ENCODE data around the gene ZMPSTE24.
"Not testable (repeated sequence)": the region's sequence is repeated elsewhere in the genome, so short reads cannot be mapped to it uniquely, and the experiment has no call there.

ZMPSTE24 gene

GRCh38 chr1:40257688-40258444, at the start of gene ZMPSTE24:
Gene ZMPSTE24 (plus strand): TSS chr1:40258236. CDS start chr1:40258272, 36 bp downstream.
- peak; percentile 78 to 94 (median 89) for DNase-seq (ENCODE audit: low read depth in 4 of 4, low spot score in 1 of 4)

DNA sequence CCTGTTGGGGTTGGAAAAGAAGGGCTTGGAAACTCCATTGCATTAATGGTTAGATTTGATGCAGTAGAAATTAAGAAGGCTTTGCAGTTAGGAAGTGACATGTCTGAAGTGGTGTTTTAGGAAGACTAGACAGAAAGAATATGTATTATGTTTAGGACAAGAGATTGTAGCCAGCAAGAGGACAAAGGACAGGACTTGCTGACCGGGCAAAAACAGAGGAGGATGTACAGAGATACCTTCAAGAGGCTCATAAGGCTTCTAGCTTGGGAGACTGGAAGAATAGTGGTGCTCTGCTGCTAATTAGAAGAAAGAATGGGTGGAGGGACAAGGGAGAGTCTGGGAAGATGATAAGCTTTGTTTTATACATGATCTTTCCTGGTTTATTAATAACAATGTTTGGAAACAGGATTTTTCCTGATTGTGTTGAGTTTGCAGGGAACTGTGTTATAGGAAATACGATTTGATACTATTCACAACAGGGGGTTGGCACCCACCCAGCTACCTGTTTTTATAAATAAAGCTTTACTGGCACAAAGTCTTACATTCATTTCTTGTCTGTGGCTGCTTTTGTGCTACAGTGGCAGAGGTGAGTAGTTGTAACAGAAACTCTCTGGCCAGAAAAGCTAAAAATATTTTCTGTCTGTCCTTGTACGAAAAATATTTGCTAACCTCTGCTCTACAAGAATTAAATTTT, 47.4 kb upstream of the ZMPSTE24 start:
- no peak for DNase-seq (ENCODE audit: low read depth in 4 of 4, low spot score in 1 of 4)

GRCh38 chr1:40218333-40218732, 39.7 kb upstream of the ZMPSTE24 start:
- no peak for DNase-seq (ENCODE audit: low read depth in 4 of 4, low spot score in 1 of 4)

GRCh38 chr1:40221471-40221905, 36.5 kb upstream of the ZMPSTE24 start:
- DNase-seq (ENCODE audit: low read depth in 4 of 4, low spot score in 1 of 4) = not testable (repeated sequence)

DNA sequence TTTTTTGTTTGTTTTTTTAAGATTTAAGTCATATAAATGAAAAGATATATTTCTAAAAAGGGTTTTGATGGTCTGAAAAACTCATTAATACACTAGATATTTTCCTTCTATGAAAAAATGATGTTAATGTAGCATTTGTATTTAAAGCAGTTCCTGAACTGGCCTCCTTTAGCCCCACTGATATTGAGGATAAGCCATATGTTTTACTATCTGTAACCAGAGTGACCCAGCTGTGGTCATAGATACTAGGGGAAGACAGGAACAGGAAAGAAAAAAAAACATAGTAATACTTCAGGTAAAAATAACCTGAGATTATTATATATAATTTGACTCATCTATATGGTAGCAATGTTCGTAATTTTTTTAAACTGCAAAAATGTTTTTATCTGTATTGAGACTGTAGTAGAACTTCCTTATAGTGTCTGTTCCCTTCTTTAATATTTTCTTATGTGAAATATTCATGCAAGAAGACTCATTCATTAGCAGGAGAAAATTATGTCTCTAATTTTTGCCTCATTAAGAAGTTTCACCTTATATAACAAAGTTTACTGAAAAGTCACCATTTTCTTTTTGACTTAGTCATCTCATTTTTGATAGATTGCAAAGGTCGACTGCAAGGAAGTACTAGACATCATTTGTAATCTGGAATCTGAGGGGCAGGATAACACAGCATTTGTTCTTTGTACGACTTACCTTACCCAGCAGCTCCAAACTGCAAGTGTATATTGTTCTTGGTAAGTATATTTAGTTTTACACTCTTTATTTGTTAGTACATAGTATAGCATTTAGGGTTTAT, 35.9 kb upstream of the ZMPSTE24 start:
- no peak for DNase-seq (ENCODE audit: low read depth in 4 of 4, low spot score in 1 of 4)

GRCh38 chr1:40224040-40224439, 34.0 kb upstream of the ZMPSTE24 start:
- no peak for DNase-seq (ENCODE audit: low read depth in 4 of 4, low spot score in 1 of 4)

- DNase-seq (ENCODE audit: low read depth in 4 of 4, low spot score in 1 of 4) = no peak
Measured at GRCh38 chr1:40226192-40226591, 31.8 kb upstream of the ZMPSTE24 start.

DNA sequence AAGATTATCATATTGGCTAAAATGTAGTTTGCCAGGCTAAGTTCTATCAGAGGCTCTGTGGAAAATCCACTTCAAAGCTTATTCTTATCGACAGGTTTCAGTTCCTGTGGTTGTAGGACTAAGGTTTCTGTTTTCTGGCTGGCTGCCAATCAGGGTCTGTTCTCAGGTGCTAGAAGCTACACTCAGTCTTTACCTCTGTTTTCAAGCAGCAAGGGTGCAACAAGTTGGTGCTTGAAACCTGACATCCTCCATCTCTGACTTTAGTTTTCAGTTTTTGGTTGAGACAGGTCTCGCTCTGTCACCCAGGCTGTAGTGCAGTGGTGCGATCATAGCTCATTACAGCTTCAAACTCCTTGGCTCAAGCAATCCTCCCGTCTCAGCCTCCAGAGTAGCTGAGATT, 25.6 kb upstream of the ZMPSTE24 start:
- DNase-seq (ENCODE audit: low read depth in 4 of 4, low spot score in 1 of 4) = peak; percentile 20 to 60 (median 31)

- DNase-seq (ENCODE audit: low read depth in 4 of 4, low spot score in 1 of 4) = no peak
Measured at GRCh38 chr1:40239626-40240025, 18.4 kb upstream of the ZMPSTE24 start.

DNA sequence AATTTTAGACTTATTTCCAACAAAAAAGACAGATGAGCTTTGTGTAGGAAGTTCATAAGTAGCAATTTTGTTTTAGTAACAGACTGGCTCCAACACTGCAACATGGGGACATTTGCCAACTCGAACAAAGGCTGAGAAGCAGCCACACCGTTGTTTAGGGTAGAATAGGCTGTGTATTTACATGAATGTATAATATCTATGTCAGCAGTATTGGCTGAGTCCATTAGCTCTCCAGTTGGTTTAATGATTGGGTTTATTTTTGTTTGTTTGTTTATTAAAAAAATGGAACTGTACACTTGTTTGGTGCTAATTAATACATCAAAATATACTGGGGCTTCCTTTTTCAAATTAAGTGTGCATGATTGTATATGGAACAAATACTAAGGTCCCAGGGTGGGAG, 17.6 kb upstream of the ZMPSTE24 start:
- no peak for DNase-seq (ENCODE audit: low read depth in 4 of 4, low spot score in 1 of 4)

DNA sequence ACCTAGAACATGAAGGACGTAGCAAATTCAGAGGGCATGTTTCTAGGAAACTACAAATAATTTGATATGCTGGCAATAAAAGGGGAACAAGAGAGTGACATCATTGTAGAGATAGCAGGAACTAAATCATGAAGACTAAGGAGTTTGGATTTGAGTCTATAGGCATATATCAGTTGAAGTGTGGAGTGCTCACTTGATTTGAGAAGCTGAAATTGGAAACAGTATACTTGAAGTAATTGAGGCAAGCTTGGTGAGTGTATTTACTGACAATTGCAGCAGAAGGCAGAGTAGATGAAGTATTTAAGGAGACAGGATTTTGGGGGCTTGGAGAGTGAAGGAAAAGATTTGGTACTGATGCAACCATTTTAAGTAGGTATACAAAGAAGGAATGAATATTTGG, 16.7 kb upstream of the ZMPSTE24 start:
- DNase-seq (ENCODE audit: low read depth in 4 of 4, low spot score in 1 of 4) = no peak

- no peak for DNase-seq (ENCODE audit: low read depth in 4 of 4, low spot score in 1 of 4)
Measured at GRCh38 chr1:40243351-40243750, 14.7 kb upstream of the ZMPSTE24 start.

- DNase-seq (ENCODE audit: low read depth in 4 of 4, low spot score in 1 of 4) = no peak
Measured at GRCh38 chr1:40244138-40244744, 13.8 kb upstream of the ZMPSTE24 start.

GRCh38 chr1:40245686-40246085, 12.3 kb upstream of the ZMPSTE24 start:
- no peak for DNase-seq (ENCODE audit: low read depth in 4 of 4, low spot score in 1 of 4)

DNA sequence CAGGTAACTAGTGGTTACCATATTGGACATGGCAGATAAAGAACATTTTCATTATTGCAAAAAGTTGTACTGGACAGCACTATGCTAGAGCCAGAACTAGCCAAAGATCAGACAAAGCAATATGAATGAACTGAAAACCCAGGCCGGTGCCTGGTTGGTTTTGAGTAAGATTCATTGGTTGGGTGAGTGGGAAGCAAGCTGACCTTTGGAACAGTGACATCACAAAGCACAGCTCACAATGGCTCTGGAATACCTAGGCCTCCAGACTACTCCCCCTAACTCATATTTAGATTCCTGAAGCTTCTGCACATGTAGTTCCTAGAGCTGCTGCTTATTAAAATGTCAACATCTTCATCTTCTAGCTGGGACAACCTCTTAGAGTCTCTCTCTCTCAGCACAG, 10.4 kb upstream of the ZMPSTE24 start, which contains the start of gene TMCO2:
TSS of gene TMCO2 (plus strand) at position 283 of the 400 bp plus-strand sequence. CDS start at position 340, 57 bp downstream.
- no peak for DNase-seq (ENCODE audit: low read depth in 4 of 4, low spot score in 1 of 4)

GRCh38 chr1:40248412-40248811, 9.6 kb upstream of the ZMPSTE24 start:
- no peak for DNase-seq (ENCODE audit: low read depth in 4 of 4, low spot score in 1 of 4)

- DNase-seq (ENCODE audit: low read depth in 4 of 4, low spot score in 1 of 4) = no peak
Measured at GRCh38 chr1:40251456-40251855, 6.6 kb upstream of the ZMPSTE24 start.

- no peak for DNase-seq (ENCODE audit: low read depth in 4 of 4, low spot score in 1 of 4)
Measured at GRCh38 chr1:40252601-40253000, 5.4 kb upstream of the ZMPSTE24 start.

DNA sequence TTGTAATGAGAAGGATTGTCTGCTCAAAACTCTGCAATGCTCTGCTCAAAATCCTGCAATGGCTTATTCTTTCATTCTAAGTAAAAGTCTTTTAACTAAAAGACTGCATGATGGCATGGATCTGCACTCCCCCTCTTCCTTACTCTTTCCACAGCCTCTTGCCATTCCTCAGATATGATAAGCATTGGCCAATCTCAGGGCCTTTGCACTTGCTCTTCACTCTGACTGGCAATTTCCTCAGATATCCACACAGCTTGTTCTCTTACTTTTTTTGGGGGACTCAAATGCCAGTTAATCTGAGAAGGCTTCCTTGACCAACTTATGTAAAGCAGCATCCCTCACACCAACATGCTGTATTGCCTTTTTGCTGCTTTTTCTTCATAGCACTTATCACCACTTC, 2.8 kb upstream of the ZMPSTE24 start:
- no peak for DNase-seq (ENCODE audit: low read depth in 4 of 4, low spot score in 1 of 4)

DNA sequence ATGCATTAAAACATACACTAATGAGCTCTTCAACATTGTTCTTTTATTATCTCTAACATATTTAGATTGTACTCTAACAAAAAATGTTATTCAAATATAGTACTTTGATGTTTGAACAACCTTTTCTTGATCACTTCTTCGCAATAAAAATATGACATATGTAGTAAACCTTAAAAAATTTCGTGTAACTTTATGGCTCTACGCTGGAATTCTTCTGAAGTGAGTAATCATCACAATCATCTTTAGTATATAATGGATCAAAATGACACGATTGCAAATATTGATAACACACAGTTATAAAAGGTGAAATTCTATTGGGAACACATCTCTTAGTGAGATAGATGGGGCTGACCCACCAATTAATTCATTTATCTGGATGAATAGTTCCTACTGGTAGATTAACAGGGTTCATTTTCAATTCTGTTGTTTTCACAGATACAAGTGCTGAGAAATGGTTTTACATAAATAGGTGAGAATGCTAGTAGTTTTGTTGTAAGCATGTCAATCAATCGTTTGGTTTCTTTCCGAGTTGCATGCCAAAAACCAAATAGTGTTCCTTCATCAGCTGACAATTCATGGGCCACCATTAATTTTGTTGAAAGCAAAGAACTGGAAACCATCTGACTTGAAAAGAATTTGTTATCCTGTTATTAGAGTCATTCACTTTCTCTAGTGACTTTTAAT, 1.5 kb upstream of the ZMPSTE24 start:
- no peak for DNase-seq (ENCODE audit: low read depth in 4 of 4, low spot score in 1 of 4)

- no peak for DNase-seq (ENCODE audit: low read depth in 4 of 4, low spot score in 1 of 4)
Measured at GRCh38 chr1:40257313-40257687, 736 bp upstream of the ZMPSTE24 start.
